ENCODE results near the gene POLD2. TPM values are rescaled to one million over a fixed set of nuclear protein-coding genes. Genes with fewer than 3 reads are reported as not detected.

Gene POLD2
- total RNA-seq, 3 donors from 2014 or later (not counting 1 experiment from before 2014, with no cell fraction given), result 30.1 to 38.3 (median 38.1) TPM

DNA sequence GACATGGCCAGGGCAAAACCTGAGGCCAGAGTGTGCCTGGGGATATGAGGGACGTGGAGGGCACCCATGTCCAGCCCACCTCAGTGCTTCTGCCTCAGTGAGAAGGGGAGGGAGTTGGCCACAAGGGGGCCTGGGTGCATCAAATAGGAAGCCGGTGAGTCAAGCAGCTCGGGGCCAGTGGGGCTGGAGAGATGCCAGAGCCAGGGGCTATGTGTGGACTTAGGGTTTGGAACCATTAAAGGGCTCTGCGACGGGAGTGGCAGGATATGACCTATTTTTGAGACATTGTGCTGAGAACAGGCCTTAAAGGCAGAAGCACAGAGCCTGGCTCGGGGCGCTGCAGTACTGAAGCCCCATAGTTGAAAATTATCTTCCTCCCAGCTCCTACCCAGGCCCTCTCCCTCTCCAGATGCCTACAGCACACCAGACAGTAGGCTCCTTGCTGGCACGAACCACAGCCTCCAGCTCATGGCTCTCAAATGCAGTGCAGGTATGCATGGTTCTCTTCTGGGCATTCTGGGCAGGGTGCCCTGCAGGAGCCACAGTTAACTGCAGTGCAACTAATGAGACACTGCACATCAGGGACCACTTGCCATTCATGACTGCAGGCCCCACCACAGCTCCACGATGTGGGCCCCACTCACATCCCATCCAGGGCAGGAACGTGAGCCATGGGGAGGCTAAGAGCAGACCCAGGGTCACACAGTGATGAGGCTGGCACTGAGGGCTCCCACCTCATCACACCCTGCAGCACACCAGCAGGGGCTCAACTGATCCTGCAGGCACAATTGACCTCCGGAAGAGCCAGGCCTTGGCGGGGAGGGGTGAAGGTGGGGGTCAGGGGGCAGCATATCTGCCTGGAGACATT is 50.8 kb downstream of the POLD2 start:
- intact Hi-C loops (cut with micrococcal nuclease), result no loop called here
- Histone ChIP-seq H3K27me3 (ENCODE audit: control insufficient read depth, insufficient read depth, low read length) (no peaks in the 10 kb centered on the region), H3K4me1 (ENCODE audit: control insufficient read depth, insufficient read depth, low read length) (peaks cover 35% of the 10 kb centered on the region), H3K36me3 (ENCODE audit: control insufficient read depth, insufficient read depth, low read length) (peaks cover 34% of the 10 kb centered on the region), H3K4me3 (ENCODE audit: low read length) (no peak overlapping the region), H3K27ac (ENCODE audit: low read length) (peak overlapping the region; percentile 93), H3K9me3 (ENCODE audit: control insufficient read depth, insufficient read depth, low read length) (no peaks in the 10 kb centered on the region)
- H3K36me3 Mint-ChIP-seq, result peaks cover 4% of the 10 kb centered on the region
- no peaks in the 10 kb centered on the region for H3K9me3 Mint-ChIP-seq
- peaks cover 11 to 43% of the 10 kb centered on the region in 2 donors for H3K4me1 Mint-ChIP-seq
- ATAC-seq, result peak in 1 of 3 donors; percentile 20
- H3K27me3 Mint-ChIP-seq (ENCODE audit: low read depth in 2 of 2), result no peaks in the 10 kb centered on the region
- no peak overlapping the region for H3K4me3 Mint-ChIP-seq
- peak overlapping the region; percentile 90 to 94 for H3K27ac Mint-ChIP-seq
- TF ChIP-seq, protein P1, sequence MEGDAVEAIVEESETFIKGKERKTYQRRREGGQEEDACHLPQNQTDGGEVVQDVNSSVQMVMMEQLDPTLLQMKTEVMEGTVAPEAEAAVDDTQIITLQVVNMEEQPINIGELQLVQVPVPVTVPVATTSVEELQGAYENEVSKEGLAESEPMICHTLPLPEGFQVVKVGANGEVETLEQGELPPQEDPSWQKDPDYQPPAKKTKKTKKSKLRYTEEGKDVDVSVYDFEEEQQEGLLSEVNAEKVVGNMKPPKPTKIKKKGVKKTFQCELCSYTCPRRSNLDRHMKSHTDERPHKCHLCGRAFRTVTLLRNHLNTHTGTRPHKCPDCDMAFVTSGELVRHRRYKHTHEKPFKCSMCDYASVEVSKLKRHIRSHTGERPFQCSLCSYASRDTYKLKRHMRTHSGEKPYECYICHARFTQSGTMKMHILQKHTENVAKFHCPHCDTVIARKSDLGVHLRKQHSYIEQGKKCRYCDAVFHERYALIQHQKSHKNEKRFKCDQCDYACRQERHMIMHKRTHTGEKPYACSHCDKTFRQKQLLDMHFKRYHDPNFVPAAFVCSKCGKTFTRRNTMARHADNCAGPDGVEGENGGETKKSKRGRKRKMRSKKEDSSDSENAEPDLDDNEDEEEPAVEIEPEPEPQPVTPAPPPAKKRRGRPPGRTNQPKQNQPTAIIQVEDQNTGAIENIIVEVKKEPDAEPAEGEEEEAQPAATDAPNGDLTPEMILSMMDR (IDR thresholded peaks at IDR 0.05), result peak; percentile 41
- WGBS (ENCODE audit: insufficient coverage), result 76% methylated on average over 12 of the region's 12 CpGs
- DNase-seq, result peak; percentile 43 to 65

DNA sequence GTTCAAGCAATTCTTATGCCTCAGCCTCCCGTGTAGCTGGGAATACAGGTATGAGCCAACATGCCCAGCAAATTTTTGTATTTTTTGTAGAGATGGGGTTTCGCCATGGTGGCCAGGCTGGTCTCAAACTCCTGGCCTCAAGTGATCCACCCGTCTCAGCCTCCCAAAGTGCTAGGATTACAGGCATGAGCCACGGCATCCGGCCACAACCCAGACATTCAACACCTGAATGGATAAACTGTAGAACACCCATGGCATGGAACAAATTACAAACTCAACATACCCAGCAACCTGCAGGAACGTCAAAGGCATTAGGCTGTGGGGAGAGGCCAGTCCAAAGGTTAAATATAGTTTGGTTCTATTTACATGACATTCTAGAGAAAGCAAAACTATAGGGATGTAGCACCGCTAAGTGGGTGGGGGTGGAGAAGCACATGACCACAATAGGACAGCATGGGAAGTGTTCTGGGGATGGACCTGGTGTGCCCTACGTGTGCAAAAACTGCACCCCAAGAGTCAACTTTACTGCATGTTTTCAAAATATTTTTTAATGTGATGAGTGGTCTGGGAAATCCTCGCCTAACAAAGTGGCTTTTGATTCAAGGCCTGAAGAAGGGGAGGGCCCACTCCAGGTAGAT is 51.5 kb downstream of the POLD2 start:
- Histone ChIP-seq H3K27ac (ENCODE audit: low read length) (no peak overlapping the region), H3K27me3 (ENCODE audit: control insufficient read depth, insufficient read depth, low read length) (no peaks in the 10 kb centered on the region), H3K9me3 (ENCODE audit: control insufficient read depth, insufficient read depth, low read length) (no peaks in the 10 kb centered on the region), H3K4me1 (ENCODE audit: control insufficient read depth, insufficient read depth, low read length) (peaks cover 29% of the 10 kb centered on the region), H3K36me3 (ENCODE audit: control insufficient read depth, insufficient read depth, low read length) (peaks cover 29% of the 10 kb centered on the region), H3K4me3 (ENCODE audit: low read length) (no peak overlapping the region)
- DNase-seq (no peak), ATAC-seq (no peak)
- Mint-ChIP-seq H3K27me3 (ENCODE audit: low read depth in 2 of 2) (no peaks in the 10 kb centered on the region), H3K27ac (peak overlapping the region; percentile 90 to 94), H3K4me1 (peaks cover 6 to 42% of the 10 kb centered on the region in 2 donors), H3K9me3 (no peaks in the 10 kb centered on the region), H3K36me3 (no peaks in the 10 kb centered on the region), H3K4me3 (no peak overlapping the region)
- intact Hi-C loops (cut with micrococcal nuclease), result no loop called here
- 96% methylated on average over 8 of the region's 9 CpGs for WGBS (ENCODE audit: insufficient coverage)
- TF ChIP-seq, protein P1 (IDR thresholded peaks at IDR 0.05), result no peak

GRCh38 chr7:44068054-44068453 is 55.3 kb downstream of the POLD2 start:
- Mint-ChIP-seq H3K36me3 (no peaks in the 10 kb centered on the region), H3K27ac (peak overlapping the region in 1 of 2 donors; percentile 8), H3K4me3 (no peak overlapping the region), H3K27me3 (ENCODE audit: low read depth in 2 of 2) (no peaks in the 10 kb centered on the region), H3K4me1 (peaks cover 12 to 35% of the 10 kb centered on the region in 2 donors), H3K9me3 (no peaks in the 10 kb centered on the region)
- no peak overlapping the region for H3K4me3 ChIP-seq (ENCODE audit: low read length)
- no peaks in the 10 kb centered on the region for H3K9me3 ChIP-seq (ENCODE audit: control insufficient read depth, insufficient read depth, low read length)
- ATAC-seq (no peak), DNase-seq (no peak)
- no peak overlapping the region for H3K27ac ChIP-seq (ENCODE audit: low read length)
- TF ChIP-seq, protein P1 (IDR thresholded peaks at IDR 0.05), result no peak
- peaks cover 6% of the 10 kb centered on the region for H3K36me3 ChIP-seq (ENCODE audit: control insufficient read depth, insufficient read depth, low read length)
- intact Hi-C loops (cut with micrococcal nuclease), result no loop called here
- H3K4me1 ChIP-seq (ENCODE audit: control insufficient read depth, insufficient read depth, low read length), result peaks cover 28% of the 10 kb centered on the region
- no peaks in the 10 kb centered on the region for H3K27me3 ChIP-seq (ENCODE audit: control insufficient read depth, insufficient read depth, low read length)
- 93% methylated on average over 7 of the region's 7 CpGs for WGBS (ENCODE audit: insufficient coverage)

Data from natural killer cell (primary cell).